ENCODE data around the gene ANAPC2.
A peak's percentile ranks its signal among the peaks of the same experiment; 100 is the strongest.

Gene ANAPC2

DNA sequence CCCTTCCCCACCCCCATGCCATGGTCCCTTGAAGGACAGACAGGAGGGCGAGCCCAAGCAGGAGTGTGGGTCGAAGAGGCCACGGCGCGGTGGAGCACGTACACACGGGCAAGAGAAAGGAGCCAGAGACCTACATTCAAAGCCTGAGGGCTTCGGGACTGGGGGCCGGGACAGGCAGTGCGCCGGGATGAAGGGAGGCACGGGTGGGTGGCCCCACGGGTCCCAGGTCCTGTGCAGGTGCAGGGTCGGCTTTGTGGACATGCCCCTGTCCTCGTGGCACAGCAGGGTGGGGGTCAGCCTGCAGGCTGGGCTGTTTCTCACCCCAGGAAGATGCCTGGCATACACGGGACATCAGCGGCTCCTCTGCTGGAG, 28.3 kb downstream of the ANAPC2 start:
- DNase-seq = no peak

DNA sequence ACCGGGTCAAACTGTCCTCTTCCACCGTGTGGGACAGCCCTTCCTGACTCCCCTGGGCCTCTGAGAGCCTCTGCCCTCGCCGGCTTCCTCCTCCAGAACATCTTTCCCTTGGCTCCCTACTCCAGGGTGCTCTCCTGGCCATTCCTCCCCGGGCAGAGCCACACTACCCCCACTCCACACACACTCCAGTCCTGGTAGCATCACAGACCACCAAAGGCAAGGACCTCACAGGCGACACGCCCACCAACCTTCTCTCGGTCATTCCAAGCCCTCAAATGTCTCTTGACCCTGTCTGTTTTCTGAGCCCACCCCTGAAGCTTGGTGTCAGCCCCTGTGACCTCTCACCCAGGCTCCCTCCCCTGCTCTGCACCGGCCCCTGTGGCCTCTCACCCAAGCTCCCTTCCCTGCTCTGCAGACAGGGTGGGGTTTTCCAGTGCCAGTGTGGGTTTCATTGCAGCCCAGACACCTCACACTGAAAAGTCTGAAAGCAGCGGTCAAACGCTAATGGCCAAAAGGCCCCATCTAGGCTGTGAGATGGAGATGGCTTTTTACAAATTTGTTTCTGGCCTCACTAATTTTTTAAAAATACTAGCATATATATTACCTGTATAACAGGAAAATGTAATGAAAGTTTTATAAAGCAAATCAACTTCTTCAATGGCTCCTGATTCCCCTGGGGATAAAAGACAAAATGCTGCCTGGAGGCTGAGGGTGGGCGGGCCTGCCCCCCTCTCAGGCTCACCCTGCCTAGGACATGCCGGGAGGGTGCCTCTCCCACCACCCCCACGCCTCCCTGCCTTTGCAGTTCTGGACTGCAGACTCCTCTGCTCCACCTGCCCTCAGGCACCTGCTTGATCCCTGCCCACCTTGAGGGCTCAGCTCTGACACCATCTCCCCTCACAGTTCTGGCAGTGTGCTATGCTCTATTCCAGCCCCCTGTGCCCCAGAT, 29.0 kb downstream of the ANAPC2 start:
- no peak for DNase-seq

DNA sequence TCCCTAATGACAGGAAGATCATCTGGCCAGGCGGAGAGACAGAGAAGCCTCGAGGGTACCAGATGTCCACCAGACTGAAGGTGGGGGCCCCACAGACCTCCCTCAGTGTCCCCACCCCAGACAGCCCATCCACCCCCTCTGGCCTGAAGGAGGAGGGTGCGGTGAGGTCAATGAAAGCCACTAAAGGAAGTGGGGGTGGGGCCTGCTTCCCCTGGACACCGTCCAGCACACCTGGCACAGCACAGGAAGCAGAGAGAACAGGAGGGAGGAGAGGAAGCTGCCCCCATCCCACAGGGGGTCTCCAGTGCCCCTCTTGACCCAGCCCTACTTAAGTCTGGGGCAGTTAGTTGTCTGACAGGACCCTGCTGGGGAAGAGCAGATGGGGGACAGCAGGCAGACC, 29.7 kb downstream of the ANAPC2 start:
- no peak for DNase-seq

DNA sequence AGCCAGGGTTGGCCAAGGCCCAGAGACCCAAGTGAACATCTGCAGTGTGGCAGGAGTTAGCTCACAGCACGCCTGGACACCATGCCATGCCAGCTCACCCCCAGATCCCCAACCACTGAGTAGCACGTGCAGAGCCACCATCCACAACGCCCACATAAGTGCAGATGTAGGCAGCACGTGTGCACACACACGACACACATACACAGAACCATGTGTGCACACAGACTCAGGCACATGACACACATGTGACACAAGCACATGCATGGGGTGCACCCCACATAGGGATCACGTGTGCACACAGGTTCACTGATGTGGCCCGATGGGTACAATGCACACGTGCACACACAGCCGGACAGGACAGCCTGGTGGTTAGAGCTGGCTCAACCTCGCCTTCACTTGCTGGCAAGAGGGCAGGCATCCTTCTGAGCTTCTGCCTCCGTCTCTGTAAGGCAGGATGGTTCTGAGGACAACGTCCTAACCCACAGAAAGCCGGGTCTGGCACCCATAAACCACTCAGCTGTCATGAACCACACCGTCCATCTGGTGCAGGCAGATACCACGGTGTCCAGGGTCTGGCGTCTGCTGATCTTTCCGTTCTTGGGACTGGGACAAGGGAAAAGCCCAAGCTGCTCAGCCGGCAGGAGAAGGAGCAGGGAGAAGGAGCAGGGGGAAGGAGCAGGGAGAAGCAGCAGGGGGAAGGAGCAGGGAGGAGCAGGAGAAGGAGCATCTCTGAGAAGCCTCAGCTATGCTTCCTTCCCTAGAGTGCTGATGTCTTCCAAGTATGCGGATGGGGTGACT, 30.5 kb downstream of the ANAPC2 start:
- DNase-seq = no peak

DNA sequence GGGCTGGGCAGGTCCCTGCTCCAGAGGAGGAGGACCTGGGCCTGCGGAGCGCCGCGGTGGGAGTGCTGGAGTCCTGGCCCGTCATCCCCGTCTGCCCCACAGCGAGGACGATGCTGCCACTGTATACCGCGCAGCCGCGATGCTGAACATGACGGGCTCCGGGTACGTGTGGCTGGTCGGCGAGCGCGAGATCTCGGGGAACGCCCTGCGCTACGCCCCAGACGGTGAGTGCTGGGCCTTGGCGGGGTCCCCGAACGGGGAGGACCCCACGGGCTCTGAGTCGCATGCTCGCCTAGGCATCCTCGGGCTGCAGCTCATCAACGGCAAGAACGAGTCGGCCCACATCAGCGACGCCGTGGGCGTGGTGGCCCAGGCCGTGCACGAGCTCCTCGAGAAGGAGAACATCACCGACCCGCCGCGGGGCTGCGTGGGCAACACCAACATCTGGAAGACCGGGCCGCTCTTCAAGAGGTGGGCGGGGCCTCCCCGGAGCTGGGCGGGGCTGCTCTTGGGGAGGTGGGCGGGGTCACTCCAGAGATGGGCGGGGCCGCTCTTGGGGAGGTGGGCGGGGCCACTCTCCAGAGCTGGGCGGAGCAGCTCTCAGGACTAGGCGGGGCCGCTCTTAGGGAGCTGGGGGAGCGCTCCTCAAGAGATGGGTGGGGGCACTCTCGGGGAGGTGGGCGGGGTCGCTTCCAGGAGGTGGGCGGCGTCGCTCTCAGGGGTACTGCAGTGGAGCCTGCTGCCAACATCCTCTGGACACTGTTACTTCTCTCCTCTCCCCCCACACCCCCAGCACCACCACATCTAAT, 31.6 kb downstream of the ANAPC2 start:
- DNase-seq = peak; percentile 60

DNA sequence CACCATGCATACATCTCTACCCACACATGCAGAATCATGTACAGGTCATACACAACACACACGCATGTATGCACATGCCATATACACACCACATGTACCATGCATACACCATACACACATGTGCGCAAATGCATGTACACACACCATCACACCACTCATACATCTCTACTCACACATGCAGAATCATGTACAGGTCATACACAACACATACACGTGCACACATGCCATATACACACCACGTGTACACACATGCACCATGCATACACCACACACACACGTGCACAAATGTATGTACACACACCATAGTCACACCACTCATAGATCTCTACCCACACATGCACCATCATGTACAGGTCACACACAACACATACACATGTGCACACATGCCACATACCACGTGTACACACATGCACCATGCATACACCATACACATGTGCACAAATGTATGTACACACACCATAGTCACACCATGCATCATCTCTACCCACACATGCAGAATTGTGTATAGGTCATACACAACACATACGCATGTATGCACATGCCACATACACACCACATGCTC, 35.4 kb downstream of the ANAPC2 start:
- DNase-seq = no peak

DNA sequence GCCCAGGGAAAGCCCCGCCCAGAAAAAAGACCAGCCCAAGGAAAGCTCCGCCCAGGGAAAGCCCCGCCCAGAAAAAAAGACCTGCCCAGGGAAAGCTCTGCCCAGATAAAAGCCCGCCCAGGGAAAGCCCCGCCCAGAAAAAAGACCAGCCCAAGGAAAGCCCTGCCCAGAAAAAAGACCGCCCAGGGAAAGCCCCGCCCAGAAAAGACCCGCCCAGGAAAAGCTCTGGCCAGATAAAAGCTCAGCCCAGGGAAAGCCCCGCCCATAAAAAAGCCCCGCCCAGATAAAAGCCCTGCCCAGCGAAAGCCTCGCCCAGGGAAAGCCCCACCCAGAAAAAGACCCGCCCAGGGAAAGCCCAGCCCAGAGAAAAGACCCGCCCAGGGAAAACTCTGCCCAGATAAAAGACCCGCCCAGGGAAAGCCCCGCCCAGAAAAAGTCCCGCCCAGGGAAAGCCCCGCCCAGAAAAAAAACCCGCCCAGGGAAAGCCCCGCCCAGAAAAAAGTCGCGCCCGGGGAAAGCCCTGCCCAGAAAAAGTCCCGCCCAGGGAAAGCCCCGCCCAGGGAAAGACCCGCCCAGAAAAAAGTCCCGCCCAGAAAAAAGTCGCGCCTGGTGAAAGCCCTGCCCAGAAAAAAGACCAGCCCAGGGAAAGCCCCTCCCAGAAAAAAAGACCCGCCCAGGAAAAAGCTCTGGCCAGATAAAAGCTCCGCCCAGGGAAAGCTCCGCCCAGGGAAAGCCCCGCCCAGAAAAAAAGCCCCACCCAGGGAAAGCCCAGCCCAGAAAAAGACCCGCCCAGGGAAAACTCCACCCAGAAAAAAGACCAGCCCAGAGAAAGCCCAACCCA, 37.5 kb downstream of the ANAPC2 start:
- DNase-seq = peak; percentile 49

DNA sequence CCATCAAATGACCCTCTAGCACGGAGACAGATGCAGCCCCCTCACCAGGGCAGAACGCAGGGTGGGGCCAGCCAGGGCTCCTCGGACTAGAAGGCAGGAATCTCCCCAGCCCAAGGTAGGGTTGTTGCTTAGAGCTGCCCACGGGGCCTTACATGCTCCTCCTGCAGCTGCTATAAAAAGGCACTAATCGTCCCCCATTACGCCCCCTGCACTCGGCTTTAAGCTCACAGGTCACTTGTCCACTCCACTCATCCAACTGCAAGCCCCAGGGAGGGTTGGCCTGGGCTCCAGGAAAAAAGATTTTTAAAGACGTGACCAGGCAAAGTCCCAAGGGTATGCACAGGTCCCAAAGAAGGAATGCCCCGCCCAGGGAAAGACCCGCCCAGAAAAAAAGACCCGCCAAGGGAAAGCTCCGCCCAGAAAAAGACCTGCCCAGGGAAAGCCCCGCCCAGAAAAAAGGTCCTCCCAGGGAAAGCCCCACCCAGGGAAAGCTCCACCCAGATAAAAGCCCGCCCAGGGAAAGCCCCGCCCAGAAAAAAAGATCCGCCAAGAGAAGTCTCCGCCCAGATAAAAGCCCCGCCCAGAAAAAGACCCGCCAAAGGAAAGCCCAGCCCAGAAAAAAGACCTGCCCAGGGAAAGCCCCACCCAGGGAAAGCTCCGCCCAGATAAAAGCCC, 38.3 kb downstream of the ANAPC2 start:
- no peak for DNase-seq

DNA sequence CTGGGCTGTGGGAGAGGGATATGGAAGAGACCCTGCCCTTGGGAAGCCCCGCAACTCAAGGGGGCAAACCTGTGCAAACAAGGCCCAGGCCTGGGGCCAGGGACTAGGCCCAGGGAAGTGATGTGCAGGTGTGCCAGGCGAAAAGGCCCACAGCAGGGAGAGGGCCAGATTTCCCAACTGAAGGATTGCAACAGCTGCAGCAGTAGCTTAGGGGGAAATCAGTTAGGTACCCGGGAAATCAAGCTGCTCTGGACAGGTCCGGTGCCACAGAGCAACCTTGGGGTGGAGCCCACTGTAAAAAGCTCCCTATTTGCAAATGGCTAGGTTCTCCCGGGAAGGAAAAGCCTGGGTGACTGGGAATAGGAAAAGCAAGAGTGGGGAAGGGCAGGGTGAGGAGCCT, 39.0 kb downstream of the ANAPC2 start:
- no peak for DNase-seq

DNA sequence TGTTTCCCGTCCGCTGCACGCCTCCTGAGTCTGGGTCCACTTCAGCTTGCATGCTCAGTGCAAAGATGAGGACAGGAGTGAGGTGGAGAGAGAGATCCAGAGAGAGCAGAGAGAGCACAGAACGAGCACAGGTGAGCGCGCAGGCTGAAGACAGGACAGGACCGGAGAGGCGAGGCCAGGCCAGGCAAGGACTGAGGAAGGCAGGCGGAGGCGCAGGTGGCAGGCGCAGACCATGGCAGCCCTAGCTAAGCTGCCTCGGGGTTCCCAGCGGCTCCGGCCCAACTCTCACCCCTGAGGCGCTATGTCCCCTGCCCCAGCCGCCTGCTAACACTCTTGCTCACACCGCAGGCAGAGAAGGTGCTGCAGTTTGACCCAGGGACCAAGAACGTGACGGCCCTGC, 39.7 kb downstream of the ANAPC2 start:
- no peak for DNase-seq

DNA sequence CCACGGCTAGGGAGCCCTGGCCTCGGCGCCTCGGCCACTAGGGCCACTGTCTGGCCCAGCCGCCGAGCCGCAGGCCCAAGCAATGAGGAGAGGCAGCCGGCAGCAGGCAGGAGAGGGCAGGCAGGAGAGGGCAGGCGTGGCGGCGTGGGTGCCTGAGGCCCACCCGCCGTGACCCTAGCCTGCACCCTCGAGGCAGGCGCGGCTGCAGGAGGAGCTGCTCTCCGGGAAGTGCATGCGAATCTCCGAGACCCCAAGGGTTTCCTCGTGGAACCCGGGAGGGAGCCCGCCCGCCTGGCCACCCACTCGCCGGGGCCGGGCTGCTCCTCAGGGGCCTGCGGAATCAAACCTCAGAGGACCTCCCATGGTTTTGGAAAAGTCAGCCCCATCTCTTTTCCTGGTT, 40.1 kb downstream of the ANAPC2 start:
- no peak for DNase-seq

DNA sequence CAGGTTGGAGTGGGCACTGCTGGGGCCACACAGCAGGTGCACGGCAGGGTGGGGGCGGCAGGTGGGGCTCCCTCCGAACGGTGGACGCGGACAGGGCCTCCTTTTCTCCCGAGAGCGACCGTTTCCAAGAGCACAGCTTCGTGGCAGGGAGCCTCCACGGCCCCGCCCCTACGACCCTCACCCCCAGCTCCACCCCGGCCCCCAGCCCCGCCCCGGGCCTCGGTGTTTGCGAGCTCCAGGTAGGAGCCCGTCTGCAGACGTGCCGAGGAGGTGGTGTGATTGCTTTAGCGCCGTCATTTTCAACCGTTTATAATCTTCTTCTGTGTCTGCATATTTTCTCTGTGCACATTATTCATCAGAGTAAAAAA, 40.6 kb downstream of the ANAPC2 start:
- no peak for DNase-seq

DNA sequence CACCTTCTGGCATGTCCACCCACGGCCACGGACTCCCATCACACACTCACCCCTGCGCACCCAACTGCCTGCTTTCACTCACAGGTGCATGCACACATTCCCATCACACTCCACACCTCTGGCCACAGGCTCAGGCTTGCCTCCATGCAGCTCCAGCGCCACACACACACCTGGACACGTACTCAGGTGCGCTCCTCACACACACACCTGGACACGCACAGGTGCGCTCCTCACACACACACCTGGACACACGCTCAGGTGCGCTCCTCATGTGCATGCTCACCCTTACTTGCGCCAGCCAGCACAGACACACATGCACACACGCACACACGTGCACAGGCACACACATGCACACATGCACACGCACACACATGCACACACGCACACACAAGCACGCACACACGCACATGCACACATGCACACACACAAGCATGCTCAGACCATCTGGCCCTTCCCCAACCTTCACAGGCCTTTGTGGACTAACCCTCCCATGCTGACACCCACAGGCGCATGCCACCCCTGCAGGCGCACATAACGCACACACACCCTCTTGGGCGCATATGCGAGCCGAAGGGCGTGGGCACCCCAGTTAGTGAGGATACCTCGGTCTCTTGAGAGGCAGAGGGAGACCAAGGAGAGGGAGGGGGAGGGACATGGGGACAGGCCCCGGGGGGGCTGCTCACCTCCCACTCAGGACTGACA, 41.1 kb downstream of the ANAPC2 start:
- no peak for DNase-seq

DNA sequence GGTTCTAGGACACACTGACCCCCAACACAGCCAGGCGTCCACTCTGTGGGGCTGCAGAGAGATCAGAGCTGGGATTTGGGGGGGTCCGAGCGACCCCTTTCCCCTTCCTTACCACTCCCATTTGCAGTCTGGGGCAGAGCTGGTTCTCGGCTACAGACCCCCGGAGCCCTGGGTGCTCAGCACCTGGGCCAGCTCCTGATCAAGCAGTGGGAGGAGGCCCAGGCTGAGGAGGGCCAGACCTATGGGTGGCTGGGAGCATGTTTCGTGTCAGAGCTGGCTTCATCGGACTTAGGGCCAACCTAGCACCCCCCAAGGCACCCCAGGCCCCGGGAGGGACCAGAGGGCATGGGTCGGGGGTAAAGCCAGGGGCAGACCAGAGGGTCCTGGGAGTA, 41.8 kb downstream of the ANAPC2 start:
- no peak for DNase-seq

DNA sequence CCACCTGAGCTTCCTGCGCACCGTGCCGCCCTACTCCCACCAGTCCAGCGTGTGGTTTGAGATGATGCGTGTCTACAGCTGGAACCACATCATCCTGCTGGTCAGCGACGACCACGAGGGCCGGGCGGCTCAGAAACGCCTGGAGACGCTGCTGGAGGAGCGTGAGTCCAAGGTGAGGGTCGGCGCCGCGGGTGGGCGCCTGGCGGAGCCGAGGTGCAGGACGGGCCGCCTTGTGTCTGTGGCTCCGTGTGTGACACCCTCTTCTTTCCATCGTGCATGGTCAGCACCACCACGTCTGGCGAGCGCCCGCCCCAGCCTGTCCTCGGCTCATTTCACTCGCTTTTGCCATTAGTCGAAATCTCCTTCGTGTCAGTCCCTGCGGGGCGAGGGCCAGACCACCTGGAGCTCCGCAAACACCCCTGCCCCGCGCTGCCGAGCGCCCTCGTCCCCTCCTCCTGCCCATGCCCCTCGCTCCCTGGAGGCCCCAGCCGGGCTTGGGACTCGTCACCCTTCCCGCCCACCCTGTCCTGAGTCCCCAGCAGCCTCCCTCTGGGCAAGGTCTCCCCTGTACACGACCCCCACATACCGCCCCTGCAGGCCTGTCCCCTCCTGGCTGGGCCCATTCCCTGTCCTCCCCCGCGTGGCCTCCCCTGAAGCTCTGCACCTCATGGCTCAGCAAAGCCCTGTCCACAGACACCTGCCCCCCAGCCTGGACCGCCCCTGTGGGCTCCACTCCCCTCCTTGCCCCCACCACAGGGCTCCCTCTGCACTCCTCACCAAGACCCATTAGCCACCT, 42.4 kb downstream of the ANAPC2 start:
- DNase-seq = no peak

DNA sequence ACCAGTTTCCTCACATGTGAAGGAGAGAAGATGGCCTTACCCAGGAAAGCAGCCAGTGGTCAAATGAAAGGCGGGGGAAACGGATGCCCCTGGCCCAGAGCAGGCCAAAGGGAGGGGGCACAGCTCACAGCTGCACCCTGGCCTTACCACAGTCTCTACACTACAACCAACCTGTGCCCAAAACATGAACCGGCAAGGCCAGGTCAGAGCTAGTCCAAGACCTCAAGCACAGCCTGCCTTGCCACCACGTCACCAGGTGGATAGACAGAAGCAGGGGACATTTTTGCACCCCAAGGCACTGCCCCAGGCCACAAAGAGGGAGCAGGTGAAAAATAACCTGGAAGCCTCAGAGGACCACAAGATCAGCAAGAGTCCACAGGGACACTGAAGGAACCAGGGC, 44.9 kb downstream of the ANAPC2 start:
- DNase-seq = no peak

DNA sequence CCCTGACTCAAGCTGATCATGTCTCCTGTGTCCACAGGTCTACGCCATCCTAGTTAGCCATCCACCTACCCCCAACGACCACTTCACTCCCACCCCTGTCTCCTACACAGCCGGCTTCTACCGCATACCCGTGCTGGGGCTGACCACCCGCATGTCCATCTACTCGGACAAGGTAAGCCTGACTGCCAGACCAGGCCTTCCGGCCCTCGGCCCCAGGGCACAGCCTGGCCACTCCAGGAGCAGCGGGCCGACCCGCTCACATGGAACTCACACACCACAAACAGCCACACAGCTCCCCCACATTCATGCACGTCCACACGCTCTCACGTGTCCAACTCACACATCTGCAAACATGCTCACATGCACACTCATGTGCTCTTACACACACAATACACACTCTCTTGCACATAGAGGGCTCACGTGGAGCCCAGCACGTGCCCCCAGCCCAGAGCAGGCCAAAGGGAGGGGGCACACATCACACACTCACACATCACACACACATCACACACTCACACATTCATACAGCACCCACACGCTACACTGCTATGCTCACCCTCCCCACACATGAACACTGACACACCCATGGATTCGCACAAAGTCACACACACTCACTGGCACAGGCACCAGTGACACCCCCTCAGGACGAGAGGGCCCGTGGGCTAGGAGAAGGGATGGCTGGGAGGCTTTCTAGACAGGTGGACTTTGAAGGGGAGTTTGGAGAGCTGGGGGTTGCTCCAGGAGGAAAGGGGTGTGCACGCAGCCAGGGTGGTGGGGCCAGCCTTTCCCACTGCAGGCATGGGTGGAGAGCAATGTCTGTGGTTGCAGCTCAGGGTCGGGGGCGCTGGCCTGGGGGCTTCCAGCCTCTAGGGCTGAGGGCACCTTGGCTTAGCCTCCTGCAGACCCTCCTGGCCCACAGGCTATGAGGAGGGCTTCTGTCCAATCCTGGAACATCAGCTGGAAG, 46.1 kb downstream of the ANAPC2 start:
- no peak for DNase-seq

DNA sequence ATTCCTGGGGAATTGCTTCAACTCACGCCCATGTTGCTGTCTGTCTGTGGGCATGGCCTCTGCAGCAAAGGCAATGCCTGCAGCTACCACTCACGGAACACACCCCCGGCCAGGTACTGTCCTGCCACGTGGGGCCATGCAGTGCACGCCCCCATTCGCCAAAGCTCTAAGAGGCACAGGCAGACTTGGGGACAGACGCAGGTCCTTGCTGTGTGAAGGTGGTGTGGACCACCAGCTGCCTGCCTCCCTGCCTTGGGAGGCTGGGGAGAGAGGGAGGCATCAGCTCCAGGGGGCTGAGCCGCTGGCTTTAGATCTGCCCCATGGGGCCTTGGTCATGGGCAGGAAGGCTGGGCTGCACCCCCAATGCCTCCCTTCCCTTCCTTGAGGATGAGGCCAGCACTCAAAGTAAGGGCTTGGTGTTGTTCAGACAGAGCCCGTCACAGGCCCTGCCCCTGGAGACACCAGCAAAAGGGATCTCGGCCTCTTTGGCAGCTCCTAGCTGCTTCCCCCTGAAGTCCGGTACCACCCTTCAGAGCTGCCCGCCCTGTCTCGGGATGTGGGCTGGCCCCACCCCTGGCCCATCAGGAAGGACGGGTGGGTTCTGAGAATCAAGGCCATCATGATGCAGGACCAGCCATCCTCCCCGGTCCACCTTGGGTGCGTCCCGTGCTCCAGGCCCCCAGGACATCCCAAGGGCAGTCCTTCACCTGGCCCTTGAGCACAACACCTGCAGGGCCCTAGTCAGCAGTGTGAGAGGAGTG, 47.1 kb downstream of the ANAPC2 start:
- DNase-seq = no peak

Data from stimulated activated CD4-positive, alpha-beta T cell treated with anti-CD3 and anti-CD28 coated beads, Interleukin-12 subunit alpha, Interleukin-12 subunit beta, amount 100 ng/mL, for 4 hours (primary cell).